Measurements from ENCODE around the gene ADIPOR1. TPM values are rescaled to one million over a fixed set of nuclear protein-coding genes. Genes with fewer than 3 reads are reported as not detected.
A peak's percentile ranks its signal among the peaks of the same experiment; 100 is the strongest.

The ADIPOR1 gene
- total RNA-seq, 1 donor from 2014 or later = 178 TPM

DNA sequence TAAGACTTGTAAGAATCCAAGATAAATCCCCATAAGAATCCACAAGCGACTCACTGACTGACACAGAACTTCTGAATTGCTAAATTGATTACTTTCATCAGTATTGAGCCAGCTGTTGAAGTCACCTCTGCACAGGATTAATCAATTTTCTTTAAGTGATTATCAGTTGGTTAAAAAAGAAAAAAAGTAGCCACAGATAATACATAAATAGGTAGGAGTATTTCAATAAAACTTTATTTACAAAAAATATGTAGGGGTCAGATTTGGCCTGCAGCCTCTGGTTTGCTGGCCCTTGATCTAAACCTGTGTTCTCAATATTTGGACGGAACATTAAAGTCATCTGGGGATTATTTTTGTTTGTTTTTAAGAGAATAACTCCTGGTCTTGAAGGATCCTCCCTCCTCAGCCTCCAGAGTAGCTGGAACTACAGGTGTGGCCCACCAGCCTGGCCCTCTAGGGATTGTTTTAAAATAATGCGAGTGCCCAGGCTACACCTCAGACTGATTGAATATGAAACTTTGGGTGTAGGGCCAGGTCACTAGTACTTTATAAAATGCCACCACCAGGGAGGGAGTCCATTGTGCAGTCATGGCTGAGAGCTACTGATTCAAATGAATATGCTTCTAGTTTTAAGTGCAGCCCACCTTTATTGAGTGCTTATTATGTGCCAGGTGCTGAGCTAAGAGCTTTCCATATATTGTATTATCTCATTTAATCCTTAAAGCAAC is 42.3 kb upstream of the ADIPOR1 start:
- no peaks in the 10 kb centered on the region for H3K36me3 ChIP-seq (ENCODE audit: control insufficient read depth, insufficient read depth, low read length)
- no peaks in the 10 kb centered on the region for H3K27me3 ChIP-seq (ENCODE audit: control insufficient read depth, insufficient read depth, low read length)
- no peak for FAIRE-seq
- no peak overlapping the region for H3K4me3 ChIP-seq (ENCODE audit: low read depth, low read length)
- DNase-seq (ENCODE audit: low read depth) = no peak
- no peak for TF ChIP-seq CTCF (IDR thresholded peaks at IDR 0.05; ENCODE audit: insufficient read depth, low read length, severe bottlenecking)

- FAIRE-seq (no peak), DNase-seq (ENCODE audit: low read depth) (peak; percentile 56)
- Histone ChIP-seq H3K27me3 (ENCODE audit: control insufficient read depth, insufficient read depth, low read length) (no peaks in the 10 kb centered on the region), H3K36me3 (ENCODE audit: control insufficient read depth, insufficient read depth, low read length) (no peaks in the 10 kb centered on the region), H3K4me3 (ENCODE audit: low read depth, low read length) (no peak overlapping the region)
- TF ChIP-seq CTCF (IDR thresholded peaks at IDR 0.05; ENCODE audit: insufficient read depth, low read length, severe bottlenecking) = peak; percentile 68
Observed at GRCh38 chr1:202998836-202999750, 41.0 kb upstream of the ADIPOR1 start.

DNA sequence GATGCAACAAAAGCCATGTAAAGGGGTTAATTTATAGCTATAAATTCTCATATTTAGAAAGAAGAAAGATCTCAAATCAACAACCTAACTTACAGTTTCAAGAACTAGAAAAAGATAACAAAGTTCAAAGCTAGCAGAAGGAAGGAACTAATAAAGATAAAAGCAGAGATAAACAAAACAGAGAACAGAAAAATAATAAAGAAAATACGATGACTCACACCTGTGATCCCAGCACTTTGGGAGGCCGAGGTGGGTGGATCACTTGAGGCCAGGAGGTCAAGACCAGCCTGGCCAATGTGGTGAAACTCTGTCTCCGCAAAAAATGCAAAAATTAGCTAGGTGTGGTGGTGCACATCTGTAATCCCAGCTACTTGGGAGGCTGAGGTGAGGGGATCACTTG is 36.6 kb upstream of the ADIPOR1 start:
- FAIRE-seq = no peak
- Histone ChIP-seq H3K27me3 (ENCODE audit: control insufficient read depth, insufficient read depth, low read length) (no peaks in the 10 kb centered on the region), H3K4me3 (ENCODE audit: low read depth, low read length) (no peak overlapping the region)

DNA sequence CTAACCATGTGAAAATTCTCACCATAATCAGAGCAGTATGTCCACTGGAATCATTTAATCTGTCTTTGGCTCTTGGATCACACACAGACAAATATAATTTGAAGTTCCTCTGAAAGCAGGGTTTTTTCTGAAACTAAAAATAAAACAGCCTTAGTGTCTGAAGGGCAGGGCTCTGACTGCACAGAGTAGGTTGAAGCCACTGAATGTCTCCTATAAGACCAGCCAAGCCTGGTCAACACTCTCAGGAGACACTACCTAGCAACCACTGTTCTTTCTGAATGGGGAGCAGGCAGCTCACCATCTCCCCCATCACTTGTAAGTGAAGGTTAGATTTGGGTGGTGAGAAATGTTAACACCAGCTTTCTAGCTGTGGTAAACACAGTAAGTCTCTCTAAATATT is 33.0 kb upstream of the ADIPOR1 start:
- FAIRE-seq = no peak
- no peaks in the 10 kb centered on the region for H3K36me3 ChIP-seq (ENCODE audit: control insufficient read depth, insufficient read depth, low read length)
- DNase-seq (ENCODE audit: low read depth) = no peak
- no peak for TF ChIP-seq CTCF (IDR thresholded peaks at IDR 0.05; ENCODE audit: insufficient read depth, low read length, severe bottlenecking)
- no peak overlapping the region for H3K4me3 ChIP-seq (ENCODE audit: low read depth, low read length)
- H3K27me3 ChIP-seq (ENCODE audit: control insufficient read depth, insufficient read depth, low read length) = no peaks in the 10 kb centered on the region

More for the DNA sequence above, 36.6 kb upstream of the ADIPOR1 start:
- no peak for TF ChIP-seq CTCF (IDR thresholded peaks at IDR 0.05; ENCODE audit: insufficient read depth, low read length, severe bottlenecking)
- DNase-seq (ENCODE audit: low read depth) = no peak
- H3K36me3 ChIP-seq (ENCODE audit: control insufficient read depth, insufficient read depth, low read length) = no peaks in the 10 kb centered on the region

DNA sequence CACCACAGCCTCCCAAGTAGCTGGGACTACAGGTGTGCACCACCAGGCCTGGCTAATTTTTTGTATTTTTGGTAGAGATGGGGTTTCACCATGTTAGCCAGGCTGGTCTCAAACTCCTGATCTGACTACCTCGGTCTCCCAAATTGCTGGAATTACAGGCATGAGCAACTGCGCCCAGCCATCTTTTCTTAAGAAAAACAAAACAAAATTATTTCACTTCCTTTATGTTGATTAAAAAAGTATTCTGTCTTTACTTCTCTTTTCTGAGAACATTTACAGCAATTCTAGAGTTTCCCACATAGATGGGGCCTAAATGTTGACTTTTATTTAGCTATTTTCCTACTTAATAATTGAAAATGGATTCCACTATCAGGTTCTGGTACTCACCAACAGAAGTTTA is 31.8 kb upstream of the ADIPOR1 start:
- Histone ChIP-seq H3K4me3 (ENCODE audit: low read depth, low read length) (no peak overlapping the region), H3K36me3 (ENCODE audit: control insufficient read depth, insufficient read depth, low read length) (no peaks in the 10 kb centered on the region), H3K27me3 (ENCODE audit: control insufficient read depth, insufficient read depth, low read length) (no peaks in the 10 kb centered on the region)
- no peak for TF ChIP-seq CTCF (IDR thresholded peaks at IDR 0.05; ENCODE audit: insufficient read depth, low read length, severe bottlenecking)
- DNase-seq (ENCODE audit: low read depth) = no peak
- FAIRE-seq = no peak
